NCI-H2029 (cell line): ENCODE results near the gene PGAP6.
"Not testable (repeated sequence)": the region's sequence is repeated elsewhere in the genome, so short reads cannot be mapped to it uniquely, and the experiment has no call there.

Experiments used
- DNase-seq: peaks from one replicate; lab custom pipeline; 2025; lab: John Stamatoyannopoulos, UW

Gene PGAP6

DNA sequence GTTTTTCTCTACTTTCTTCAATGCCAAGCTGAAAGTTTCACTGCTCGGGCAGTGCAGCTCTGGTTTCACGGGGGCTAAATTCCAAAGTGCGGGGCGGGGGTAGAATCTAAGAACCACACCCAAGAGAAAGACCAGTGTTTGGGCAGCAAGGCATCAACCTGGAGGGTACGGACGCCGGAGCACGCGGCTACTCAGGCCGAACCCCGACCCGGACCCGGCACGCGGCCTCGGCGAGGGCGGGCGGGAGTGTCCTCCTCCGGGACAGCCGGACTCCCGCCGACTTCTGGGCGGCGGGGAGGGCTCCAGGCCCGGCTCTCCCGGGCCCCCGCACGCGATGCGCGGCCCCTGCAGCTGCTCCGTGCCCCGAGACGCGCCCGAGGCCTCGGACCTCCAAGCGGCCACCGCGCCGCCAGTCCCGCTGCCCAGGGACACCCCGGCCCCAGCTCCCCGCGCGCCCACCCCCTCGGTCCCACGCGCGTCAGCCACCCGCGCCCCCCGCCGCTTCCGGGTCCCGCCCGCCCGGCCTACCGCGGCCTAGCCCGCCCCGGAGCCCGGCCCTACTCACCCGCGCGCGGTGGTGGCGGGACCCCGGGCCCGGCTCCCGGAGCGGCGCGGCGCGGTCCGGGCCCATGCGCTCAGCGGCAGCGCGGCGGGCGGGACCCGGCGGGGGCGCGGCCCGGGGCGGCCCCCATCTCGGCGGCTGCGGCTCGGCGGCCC, 29.8 kb downstream of the PGAP6 start:
- no peak for DNase-seq

DNA sequence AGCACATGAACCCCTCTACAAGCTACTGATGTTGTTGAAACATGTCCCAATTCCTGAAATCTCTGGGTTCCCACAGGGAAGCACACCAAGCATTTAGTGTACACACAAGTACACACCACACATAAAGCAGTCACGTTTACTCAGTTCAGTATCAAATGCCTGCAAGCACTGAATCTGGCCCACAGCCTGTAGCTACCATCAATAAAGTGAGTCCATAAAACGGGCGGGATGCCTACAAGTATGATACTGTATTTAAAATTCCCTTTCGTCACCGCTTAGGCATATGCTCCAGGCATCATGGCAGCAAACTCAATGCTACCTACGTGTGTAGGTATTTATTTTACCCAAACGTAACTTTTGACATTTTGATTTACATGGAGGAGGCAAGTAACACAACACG, 31.6 kb downstream of the PGAP6 start:
- no peak for DNase-seq

DNA sequence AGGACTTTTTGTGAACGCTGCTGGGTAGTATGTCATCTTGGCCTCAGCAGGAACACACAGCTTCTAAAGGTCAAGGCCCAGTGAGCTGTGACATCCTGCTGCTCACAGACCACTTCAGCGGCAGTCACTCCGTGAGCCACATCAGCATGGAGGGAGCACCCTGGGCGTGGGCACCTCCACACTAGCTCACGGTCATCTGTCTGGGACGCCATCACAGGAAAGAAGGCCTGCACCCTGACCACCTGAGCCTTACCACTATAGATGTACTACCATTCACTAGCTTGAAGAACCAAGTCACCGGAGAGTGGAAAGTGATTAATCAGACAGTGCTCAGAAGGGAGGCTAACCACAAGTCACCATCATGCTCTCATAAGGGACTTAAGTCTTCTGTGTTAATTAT, 32.6 kb downstream of the PGAP6 start:
- DNase-seq = no peak

DNA sequence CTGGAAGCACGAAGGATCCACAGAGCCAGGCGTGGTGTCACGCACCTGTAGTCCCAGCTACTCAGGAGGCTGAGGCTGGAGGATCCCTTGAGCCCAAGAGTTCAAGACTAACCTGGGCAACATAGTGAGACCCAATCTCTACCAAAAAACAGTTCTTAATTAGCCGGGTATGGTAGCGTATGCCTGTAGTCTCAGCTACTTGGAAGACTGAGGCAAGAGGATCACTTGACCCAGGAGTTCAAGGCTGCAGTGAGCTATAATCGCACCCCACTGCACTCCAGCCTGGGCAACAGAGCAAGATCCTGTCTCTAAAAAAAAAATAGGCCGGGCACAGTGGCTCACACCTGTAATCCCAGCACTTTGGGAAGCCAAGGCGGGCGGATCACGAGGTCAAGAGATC, 33.3 kb downstream of the PGAP6 start:
- not testable (repeated sequence) for DNase-seq

DNA sequence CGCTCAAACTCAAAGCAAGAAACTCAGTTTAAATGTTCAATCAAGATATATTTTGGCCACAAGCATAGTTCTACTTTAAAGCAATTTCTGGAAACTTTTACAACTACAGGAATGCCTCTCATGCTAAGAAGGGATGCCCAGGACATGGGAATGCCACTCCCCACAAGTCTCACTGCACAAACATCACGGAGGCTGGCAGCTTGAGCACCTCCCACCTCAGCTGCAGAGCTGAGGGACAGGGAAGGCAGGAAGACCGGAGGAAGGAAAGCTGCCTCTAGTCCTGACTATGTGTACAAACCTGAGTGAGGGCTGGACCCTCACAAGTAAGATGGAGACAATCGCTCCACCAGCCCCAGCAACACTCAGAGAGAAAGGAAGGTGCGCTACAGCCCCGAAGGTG, 34.6 kb downstream of the PGAP6 start:
- DNase-seq = no peak

DNA sequence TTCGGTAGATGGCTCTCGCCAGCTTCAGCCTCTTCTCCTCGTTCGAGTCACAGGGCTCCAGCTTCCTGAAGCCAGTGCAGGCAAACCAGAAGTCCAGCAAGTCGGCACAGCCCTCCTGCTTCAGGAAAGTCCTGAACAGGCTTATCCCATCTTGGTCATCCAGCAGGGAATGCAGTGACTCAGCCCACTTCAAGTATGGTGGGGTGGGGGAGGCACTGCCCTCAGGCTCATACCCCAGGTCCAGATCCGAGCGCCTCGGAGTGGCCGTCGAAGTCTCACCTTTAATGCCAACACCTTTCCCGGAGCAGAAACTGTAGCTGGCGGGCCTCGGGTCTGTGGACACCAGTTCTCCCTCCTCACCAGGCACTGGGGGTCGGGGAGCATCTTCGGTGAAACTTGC, 35.2 kb downstream of the PGAP6 start:
- no peak for DNase-seq

DNA sequence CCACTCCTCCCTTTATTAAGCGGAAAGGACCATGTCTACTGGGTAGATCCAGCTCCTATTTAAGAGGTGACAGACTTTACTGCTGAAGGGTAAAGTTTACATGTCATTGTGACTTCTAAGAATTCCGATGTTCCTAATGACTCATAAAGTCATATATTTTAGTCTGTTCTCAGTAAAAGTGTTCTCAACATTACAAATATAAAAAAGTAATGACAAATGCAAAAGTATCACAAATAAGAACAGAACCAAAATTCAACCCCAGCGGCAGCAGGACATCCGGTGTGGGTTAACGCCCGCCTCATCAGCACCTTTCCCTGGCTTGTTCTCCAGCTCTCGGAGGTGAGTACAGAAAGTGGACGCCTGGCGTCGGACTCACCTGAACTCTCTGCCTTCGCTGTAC, 36.0 kb downstream of the PGAP6 start:
- no peak for DNase-seq

DNA sequence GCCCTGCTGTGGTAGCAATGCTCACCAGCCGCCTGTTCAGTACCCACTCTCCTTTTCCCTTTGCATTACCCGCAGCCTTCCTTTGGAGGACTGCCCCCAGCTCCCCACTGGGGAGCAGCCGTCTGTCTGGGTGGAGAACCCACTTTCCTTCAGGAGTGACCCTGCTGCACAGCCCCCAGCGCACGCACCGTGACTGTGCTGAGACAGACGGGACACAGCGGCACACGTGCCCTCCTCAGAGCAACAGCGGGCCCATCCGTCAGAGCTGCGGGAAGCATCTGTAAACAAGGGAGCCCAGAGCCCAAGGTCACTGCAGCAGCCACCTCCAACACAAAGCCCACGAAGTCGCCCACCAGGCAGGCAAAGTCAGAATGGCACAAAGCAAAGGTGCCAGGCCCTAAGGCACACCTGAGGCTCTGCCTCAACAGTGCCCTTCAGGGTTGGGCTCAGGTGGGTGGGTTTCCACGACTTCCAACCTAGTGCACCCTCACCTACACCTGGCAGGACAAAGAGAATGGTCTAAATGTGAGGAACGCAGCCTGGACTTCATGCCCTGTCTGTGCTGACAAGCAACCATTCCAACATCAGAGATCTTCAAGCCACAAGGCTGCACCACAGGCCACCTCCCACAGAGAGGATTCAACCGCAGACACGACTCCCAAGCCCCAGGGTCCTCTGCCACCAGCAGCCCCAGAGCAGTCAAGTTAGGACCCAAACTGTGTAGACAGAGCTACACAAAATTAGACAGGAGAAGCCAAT, 39.1 kb downstream of the PGAP6 start:
- no peak for DNase-seq

DNA sequence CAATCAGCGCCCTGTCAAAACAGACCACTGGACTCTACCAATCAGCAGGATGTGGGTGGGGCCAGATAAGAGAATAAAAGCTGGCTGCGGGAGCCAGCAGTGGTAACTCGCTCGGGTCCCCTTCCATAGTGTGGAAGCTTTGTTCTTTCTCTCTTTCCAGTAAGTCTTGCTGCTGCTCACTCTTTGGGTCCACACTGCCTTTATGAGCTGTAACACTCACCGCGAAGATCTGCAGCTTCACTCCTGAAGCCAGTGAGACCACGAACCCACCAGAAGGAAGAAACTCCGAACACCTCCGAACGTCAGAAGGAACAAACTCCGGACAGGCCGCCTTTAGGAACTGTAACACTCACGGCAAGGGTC, 39.8 kb downstream of the PGAP6 start:
- DNase-seq = not testable (repeated sequence)

DNA sequence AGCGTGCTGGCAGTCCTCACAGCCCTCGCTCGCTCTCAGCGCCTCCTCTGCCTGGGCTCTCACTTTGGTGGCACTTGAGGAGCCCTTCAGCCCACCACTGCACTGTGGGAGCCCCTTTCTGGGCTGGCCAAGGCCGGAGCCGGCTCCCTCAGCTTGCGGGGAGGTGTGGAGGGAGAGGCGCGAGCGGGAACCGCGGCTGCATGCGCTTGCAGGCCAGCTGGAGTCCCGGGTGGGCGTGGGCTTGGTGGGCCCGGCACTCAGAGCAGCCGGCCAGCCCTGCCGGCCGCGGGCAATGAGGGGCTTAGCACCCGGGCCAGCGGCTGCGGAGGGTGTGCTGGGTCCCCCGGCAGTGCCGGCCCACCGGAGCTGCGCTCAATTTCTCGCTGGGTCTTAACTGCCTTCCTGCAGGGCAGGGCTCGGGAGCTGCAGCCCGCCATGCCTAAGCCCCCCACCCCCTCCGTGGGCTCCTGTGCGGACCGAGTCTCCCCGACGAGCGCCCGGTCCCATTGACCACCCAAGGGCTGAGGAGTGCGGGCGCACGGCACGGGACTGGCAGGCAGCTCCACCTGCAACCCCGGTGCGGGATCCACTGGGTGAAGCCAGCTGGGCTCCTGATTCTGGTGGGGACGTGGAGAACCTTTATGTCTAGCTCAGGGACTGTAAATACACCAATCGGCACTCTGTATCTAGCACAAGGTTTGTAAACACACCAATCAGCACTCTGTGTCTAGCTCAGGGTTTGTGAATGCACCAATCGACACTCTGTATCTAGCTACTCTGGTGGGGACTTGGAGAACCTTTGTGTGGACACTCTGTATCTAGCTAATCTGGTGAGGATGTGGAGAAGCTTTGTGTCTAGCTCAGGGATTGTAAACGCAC, 40.4 kb downstream of the PGAP6 start:
- DNase-seq = not testable (repeated sequence)

DNA sequence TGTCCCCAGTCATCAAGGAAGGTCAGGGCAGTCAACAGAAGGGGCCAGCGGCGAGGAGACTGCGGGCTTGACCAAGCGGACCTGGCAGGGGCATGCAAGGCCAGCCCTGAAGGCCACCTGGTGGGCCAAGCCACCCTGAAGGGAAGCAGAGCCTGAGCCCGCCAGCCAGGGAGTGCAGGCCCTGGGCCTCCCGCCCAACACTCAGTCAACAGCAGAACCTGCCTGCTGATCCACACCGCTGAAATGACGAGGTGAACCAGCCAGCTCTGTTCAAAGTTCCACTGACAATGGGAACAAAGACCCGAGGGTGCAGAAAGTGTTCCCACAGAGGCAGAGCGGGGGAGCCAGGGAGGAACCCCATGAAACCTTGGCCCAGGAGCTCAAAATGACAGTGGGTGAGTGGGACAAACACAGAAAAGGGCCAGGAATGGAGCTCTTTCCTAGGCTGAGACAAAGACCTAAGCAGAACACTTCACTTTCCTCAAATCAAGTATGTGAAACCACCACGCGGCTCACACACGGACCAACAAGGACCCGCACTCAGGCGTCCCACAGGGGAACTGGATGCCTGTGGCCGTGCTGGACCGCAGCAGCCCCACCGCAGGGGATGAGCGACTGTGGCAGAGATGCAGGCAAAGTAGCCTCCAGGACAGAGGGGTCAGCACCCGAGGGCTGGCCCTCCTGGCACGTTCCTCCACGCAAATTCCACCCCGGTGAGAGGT, 41.2 kb downstream of the PGAP6 start:
- no peak for DNase-seq

DNA sequence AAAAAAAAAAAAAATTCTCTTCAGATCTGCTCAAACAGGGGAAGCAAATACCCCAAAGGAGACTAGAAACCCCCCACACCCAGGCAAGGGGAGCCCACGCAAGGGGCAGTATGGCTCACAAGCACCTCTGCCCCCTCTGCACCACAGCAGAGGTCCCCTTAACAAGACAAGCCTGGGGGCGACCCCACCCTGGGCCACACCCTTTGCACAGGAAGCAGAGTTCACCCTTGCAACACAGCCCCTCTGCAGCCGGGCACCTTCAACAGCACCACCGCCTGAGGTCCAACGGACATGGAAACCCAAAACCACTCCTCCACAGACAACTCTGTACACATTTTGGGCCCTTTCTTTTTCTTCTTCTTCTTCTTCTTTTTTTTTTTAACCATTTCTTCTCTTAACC, 42.1 kb downstream of the PGAP6 start:
- no peak for DNase-seq

DNA sequence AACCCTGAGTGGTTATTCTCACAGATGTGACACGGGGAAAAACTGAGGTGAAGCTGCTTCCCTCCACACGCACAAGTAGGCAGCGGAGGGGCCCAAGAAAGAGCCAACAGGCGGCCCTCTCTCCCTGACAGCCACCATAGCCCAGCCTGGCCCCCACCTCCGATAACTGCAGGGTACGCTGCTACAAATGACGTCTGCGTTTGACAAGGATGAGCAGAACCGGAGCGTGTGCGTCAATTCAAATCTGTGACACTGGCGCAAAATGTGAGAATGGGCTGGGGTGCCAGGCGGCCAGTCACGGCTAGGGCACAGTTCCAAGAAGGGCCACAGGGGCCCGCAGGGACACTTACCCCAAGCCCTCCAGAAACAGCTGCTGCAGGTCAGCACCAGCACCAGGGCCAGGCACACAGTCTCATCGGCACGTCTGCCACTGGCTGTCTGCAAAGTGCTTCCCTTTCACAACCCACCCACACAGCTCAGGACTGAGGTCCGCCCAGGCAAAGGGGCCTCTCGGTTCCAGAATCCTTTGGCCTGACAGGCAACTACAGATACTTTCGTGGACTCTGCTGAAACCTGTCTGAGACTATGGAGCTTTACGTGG, 43.7 kb downstream of the PGAP6 start:
- no peak for DNase-seq

DNA sequence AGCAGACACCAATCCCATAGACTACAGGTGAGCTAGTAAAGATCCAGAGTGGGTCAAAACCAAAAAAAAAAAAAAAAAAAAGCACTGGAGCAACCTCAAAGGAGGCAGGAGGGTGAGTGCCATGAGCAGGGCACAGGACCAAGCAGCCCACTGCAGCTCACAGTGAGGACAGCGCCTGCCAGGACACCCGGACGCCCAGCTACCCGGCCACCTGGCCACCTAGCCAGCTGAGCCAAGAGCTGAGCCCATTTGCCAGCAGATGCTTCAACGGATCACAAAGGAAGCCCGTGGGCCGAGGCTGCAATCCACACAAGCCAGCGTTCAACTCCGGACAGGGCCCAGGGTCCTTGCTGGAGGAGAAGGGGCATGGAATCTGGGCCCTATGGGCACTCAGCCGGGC, 44.3 kb downstream of the PGAP6 start:
- no peak for DNase-seq

DNA sequence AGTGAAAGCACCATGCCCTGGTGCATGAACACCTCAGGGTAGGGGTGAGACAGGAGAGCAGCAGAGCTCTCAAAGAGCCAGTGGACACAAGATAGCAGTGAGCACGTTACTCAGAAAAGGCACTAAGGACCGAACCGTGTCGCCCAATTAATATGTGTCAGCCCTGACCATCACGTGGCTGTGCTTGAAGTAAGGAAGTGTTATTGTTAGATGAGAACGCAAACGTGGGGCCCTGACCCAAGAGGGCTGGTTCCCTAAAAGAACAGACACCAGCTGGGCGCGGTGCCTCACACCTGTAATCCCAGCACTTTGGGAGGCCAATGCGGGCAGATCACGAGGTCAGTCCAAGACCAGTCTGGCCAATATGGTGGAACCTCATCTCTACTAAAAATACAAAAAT, 45.5 kb downstream of the PGAP6 start:
- no peak for DNase-seq

DNA sequence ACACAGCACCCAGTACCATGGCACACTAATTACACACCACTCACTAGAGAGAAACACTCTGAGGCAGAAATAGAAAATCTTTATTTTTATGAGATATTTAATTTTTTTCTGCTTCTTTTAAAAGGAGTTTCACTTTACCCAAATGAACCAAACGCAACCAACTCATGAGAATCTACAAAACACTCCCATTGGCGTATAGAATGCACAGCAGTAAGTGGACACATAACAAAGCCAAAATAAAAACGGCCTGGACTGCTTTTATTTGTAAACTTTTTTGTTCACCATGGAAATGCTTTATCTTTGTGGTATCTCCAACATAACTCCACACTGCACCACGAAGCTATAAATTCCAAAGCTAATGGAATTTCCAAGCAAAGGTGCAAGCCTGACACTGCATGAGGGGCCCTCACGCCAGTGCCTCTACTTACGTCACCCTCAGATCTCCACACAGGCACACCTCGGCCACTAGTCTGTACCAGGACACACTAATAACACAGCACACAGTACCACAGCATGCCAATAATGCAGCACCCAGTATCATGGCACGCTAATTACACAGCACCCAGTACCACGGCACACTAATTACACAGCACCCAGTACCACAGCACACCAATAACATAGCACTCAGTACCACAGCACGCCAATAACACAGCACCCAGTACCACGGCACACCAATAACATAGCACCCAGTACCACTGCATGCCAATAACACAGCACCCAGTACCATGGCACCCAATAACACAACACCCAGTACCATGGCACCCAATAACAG, 46.7 kb downstream of the PGAP6 start:
- DNase-seq = not testable (repeated sequence)

DNA sequence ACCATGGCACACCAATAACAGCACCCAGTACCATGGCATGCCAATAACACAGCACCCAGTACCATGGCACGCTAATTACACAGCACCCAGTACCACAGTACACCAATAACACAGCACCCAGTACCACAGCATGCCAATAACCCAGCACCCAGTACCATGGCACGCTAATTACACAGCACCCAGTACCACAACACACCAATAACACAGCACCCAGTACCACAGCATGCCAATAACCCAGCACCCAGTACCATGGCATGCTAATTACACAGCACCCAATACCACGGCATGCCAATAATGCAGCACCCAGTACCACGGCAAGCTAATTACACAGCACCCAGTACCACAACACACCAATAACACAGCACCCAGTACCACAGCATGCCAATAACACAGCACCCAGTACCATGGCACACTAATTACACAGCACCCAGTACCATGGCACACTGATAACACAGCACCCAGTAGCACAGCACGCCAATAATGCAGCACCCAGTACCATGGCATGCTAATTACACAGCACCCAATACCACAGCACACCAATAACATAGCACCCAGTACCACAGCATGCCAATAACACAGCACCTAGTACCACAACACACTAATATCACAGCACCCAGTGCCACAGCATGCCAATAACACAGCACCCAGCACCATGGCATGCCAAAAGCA, 47.5 kb downstream of the PGAP6 start:
- not testable (repeated sequence) for DNase-seq

DNA sequence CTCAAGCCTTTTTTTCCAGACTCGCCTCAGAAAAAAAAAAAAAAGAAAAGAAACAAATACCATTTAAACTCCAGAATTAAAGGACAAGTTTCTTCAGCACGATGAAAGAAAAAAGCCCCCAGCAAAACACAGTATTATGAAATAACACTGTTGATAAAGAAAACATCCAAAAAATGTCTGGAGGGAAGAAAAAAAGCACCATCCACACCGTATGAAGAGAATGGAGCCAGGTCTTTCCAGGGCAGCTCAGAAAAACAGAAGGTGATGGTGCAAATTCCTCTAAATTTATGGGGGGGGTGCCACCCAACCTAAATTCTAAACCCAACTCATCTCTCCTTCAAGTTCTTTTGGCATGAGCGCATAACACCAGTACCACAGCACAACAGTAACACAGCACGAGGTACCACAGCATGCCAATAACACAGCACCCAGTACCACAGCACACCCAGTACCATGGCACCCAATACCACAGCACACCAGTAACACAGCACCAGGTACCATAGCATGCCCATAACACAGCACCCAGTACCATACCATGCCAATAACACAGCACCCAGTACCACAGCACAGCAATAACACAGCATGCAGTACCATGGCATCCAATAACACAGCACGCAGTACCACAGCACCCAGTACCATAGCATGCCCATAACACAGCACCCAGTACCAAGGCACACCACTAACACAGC, 48.2 kb downstream of the PGAP6 start:
- no peak for DNase-seq

DNA sequence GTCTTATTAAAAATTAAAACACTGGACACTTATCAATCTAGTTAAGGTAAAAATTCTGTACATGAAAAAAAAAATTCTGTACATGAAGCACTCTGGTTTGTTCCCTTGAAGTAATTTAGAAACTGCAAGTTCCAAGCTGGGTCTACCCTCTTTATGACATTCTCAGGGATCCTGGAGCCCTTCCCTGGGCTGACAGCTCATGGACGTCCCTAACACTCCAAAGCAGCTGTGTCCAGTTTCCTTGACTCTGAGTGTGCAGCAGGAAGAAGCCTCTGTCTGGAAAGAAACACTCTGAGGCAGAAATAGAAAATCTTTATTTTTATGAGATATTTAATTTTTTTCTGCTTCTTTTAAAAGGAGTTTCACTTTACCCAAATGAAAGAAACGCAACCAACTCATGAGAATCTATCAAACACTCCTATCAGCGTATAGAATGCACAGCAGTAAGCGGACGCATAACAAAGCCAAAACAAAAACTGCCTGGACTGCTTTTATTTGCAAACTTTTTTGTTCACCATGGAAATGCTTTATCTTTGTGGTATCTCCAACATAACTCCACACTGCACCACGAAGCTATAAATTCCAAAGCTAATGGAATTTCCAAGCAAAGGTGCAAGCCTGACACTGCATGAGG, 50.5 kb downstream of the PGAP6 start:
- DNase-seq = not testable (repeated sequence)
